Neural cell (in vitro differentiated cells): Measurements from ENCODE around the gene FAM107B. TPM values are rescaled to one million over a fixed set of nuclear protein-coding genes. Genes with fewer than 3 reads are reported as not detected.

Experiments used
- H2AFZ ChIP-seq: fragments of 200-600, 300-800 bp; sonication (generic), shearing (Covaris generic); 2 replicates; pipeline ENCODE4 v1.6.0; 2014; ENCODE audit warnings: low read depth, mild to moderate bottlenecking, antibody characterized with exemption, low read length, moderate library complexity
- H3F3A ChIP-seq: fragments of 200-600 bp; shearing (Covaris generic); 2 replicates; pipeline ENCODE4 v1.6.1; 2016; ENCODE audit warnings: mild to moderate bottlenecking, moderate library complexity, mixed read lengths, antibody characterized with exemption, low read length; ENCODE audit not compliant: insufficient read depth, poor library complexity, severe bottlenecking
- H3K27ac ChIP-seq: fragments of 200-600, 300-800 bp; sonication (generic), shearing (Covaris generic); 2 replicates; pipeline ENCODE4 v1.5.1; 2014; ENCODE audit warnings: mild to moderate bottlenecking, low read length, moderate library complexity
- H3K27me3 ChIP-seq: fragments of 300-800, 200-600 bp; sonication (generic), shearing (Covaris generic); 2 replicates; pipeline ENCODE4 v1.6.0; 2014; ENCODE audit warnings: mild to moderate bottlenecking, low read depth, low read length, moderate library complexity; ENCODE audit not compliant: insufficient read depth
- H3K36me3 ChIP-seq: fragments of 300-800, 200-600 bp; sonication (generic), shearing (Covaris generic); 2 replicates; pipeline ENCODE4 v1.5.1; 2014; ENCODE audit warnings: mild to moderate bottlenecking, antibody characterized with exemption, low read length, moderate library complexity; ENCODE audit not compliant: insufficient read depth
- H3K4me2 ChIP-seq: fragments of 300-800, 200-600 bp; sonication (generic), shearing (Covaris generic); 2 replicates; pipeline ENCODE4 v1.6.0; 2014; ENCODE audit warnings: mild to moderate bottlenecking, low read length
- H3K4me3 ChIP-seq: fragments of 300-800, 200-600 bp; sonication (generic), shearing (Covaris generic); 2 replicates; pipeline ENCODE4 v1.5.1; 2014; ENCODE audit warnings: mild to moderate bottlenecking, low read length, moderate library complexity
- H3K79me2 ChIP-seq: fragments of 200-600 bp; shearing (Covaris generic); replicated peaks from 2 replicates; pipeline ENCODE4 v1.6.0; 2014; ENCODE audit warnings: mild to moderate bottlenecking, low read length, moderate library complexity; ENCODE audit not compliant: insufficient read depth
- H3K9ac ChIP-seq: fragments of 300-800, 200-600 bp; sonication (generic), shearing (Covaris generic); 2 replicates; pipeline ENCODE4 v1.6.1; 2016; ENCODE audit warnings: mild to moderate bottlenecking, low read length, mixed read lengths
- H3K9me2 ChIP-seq: fragments of 200-600 bp; shearing (Covaris generic); 2 replicates; pipeline ENCODE4 v1.6.1; 2016; ENCODE audit warnings: mild to moderate bottlenecking, low read length, mixed read lengths; ENCODE audit not compliant: insufficient read depth
- H3K9me3 ChIP-seq: fragments of 200-600, 300-800 bp; sonication (generic), shearing (Covaris generic); 2 replicates; pipeline ENCODE4 v1.6.1; 2016; ENCODE audit warnings: mild to moderate bottlenecking, mixed run types, low read length, moderate library complexity, mixed read lengths
- H4K20me1 ChIP-seq: fragments of 200-600 bp; shearing (Covaris generic); 2 replicates; pipeline ENCODE4 v1.6.1; 2016; ENCODE audit warnings: mild to moderate bottlenecking, mixed run types; ENCODE audit not compliant: insufficient read depth
- EP300 ChIP-seq: fragments of 450-650 bp; conservative IDR thresholded peaks from 2 replicates; pipeline ENCODE4 v1.6.1; 2014; ENCODE audit warnings: antibody characterized with exemption, mild to moderate bottlenecking, moderate library complexity; ENCODE audit not compliant: poor library complexity, severe bottlenecking
- EZH2 ChIP-seq: fragments of 200-600, 300-800 bp; shearing (Covaris generic), sonication (generic); IDR thresholded peaks from 2 replicates; pipeline ENCODE4 v1.6.1; 2014; ENCODE audit warnings: antibody characterized with exemption, low read length, borderline replicate concordance, mild to moderate bottlenecking; ENCODE audit not compliant: insufficient read depth, poor library complexity, severe bottlenecking
- MXI1 ChIP-seq: fragments of 450-650 bp; conservative IDR thresholded peaks from 2 replicates; pipeline ENCODE4 v1.6.1; 2014; ENCODE audit warnings: antibody characterized with exemption, mild to moderate bottlenecking; ENCODE audit not compliant: poor library complexity, severe bottlenecking
- POLR2AphosphoS5 ChIP-seq: IDR thresholded peaks from 2 replicates; pipeline ENCODE4 v1.6.1; 2012
- RAD21 ChIP-seq: fragments of 450-650 bp; conservative IDR thresholded peaks from 2 replicates; pipeline ENCODE4 v1.6.1; 2014; ENCODE audit warnings: antibody characterized with exemption, mild to moderate bottlenecking, moderate library complexity
- SMC3 ChIP-seq: fragments of 450-650 bp; conservative IDR thresholded peaks from 2 replicates; pipeline ENCODE4 v1.6.1; 2014; ENCODE audit warnings: antibody characterized with exemption, mild to moderate bottlenecking, moderate library complexity; ENCODE audit not compliant: poor library complexity
- TAF1 ChIP-seq: IDR thresholded peaks from 2 replicates; pipeline ENCODE4 v1.6.1; 2012; ENCODE audit warnings: low read depth
- polyA plus RNA-seq: library from polyadenylated mRNA; depleted of rRNA; stranded (reverse); fragments of >200 nt; gene quantifications from 2 replicates; pipeline ENCODE4 v1.2.3, GENCODE V29; 2014
- TF ChIP-seq, protein P1 (sequence below): fragments of 450-650 bp; IDR thresholded peaks from 2 replicates; pipeline ENCODE4 v1.5.1; 2014; ENCODE audit warnings: antibody characterized with exemption, mild to moderate bottlenecking, moderate library complexity; ENCODE audit not compliant: poor library complexity, severe bottlenecking
- TF ChIP-seq, protein P2 (sequence below): IDR thresholded peaks from 2 replicates; pipeline ENCODE4 v1.6.1; 2012; ENCODE audit warnings: borderline replicate concordance

Gene FAM107B
- polyA plus RNA-seq, 1 donor from 2014 or later: 106 TPM

DNA sequence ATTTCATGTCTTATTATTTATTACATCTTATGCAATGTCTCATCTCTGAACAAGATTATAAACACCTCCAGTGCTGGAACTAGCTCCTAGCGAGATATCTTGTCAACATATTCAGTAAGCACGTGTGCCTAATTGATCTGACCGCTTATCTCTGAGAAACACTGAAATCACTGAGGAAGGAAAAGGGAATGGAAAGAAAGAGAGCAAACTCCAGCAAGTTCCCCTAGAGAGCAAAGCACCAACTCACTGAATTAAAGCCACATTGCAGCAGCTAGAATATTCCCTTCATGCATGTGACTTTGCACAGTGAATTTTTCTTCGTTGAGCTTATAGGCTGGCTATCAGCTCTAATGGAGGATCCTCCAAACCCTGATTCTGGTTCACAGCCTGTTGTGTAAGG is 266.9 kb downstream of the FAM107B start:
- no peaks in the 10 kb centered on the region for H3K9me2 ChIP-seq
- no peak overlapping the region for H3K4me3 ChIP-seq
- H3K36me3 ChIP-seq: peaks cover 9% of the 10 kb centered on the region
- no peak overlapping the region for H3K9ac ChIP-seq
- no peaks in the 10 kb centered on the region for H3F3A ChIP-seq
- H3K4me2 ChIP-seq: no peak overlapping the region
- no peaks in the 10 kb centered on the region for H3K27me3 ChIP-seq
- H3K9me3 ChIP-seq: no peaks in the 10 kb centered on the region
- no peak overlapping the region for H2AFZ ChIP-seq
- no peaks in the 10 kb centered on the region for H4K20me1 ChIP-seq
- H3K79me2 ChIP-seq: no peaks in the 10 kb centered on the region
- no peak overlapping the region for H3K27ac ChIP-seq
- no peak for TF ChIP-seq TAF1
- no peak for TF ChIP-seq RAD21
- TF ChIP-seq SMC3: no peak

DNA sequence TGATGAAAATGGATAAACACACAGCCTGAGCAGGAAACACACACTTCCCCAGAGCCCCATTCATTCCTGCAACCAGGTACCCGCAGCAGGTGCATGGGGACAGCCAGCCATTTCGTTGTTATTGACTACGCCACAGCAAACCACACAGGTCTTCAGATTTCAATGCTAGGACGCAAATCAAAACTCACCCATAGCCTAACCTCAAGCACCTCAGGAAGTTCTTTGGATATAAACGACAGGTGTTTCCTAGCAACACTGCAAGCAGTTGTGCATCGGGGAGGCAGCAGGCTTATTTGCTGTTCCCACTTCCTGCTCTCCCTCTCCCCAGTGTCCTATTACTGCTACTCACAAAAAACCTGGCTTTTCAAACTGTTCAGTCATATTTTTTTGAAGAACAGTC is 267.5 kb downstream of the FAM107B start:
- Histone ChIP-seq H3K4me2 (no peak overlapping the region), H2AFZ (no peak overlapping the region), H4K20me1 (no peaks in the 10 kb centered on the region), H3K9ac (no peak overlapping the region), H3K27me3 (no peaks in the 10 kb centered on the region), H3K79me2 (no peaks in the 10 kb centered on the region), H3K4me3 (no peak overlapping the region), H3K9me3 (no peaks in the 10 kb centered on the region), H3K36me3 (peaks cover 9% of the 10 kb centered on the region), H3F3A (no peaks in the 10 kb centered on the region), H3K27ac (no peak overlapping the region), H3K9me2 (no peaks in the 10 kb centered on the region)
- TF ChIP-seq TAF1 (no peak), EP300 (no peak), MXI1 (no peak), SMC3 (no peak), POLR2AphosphoS5 (no peak), RAD21 (no peak), EZH2 (no peak)
- TF ChIP-seq, protein P1, sequence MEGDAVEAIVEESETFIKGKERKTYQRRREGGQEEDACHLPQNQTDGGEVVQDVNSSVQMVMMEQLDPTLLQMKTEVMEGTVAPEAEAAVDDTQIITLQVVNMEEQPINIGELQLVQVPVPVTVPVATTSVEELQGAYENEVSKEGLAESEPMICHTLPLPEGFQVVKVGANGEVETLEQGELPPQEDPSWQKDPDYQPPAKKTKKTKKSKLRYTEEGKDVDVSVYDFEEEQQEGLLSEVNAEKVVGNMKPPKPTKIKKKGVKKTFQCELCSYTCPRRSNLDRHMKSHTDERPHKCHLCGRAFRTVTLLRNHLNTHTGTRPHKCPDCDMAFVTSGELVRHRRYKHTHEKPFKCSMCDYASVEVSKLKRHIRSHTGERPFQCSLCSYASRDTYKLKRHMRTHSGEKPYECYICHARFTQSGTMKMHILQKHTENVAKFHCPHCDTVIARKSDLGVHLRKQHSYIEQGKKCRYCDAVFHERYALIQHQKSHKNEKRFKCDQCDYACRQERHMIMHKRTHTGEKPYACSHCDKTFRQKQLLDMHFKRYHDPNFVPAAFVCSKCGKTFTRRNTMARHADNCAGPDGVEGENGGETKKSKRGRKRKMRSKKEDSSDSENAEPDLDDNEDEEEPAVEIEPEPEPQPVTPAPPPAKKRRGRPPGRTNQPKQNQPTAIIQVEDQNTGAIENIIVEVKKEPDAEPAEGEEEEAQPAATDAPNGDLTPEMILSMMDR: no peak
- TF ChIP-seq, protein P2, sequence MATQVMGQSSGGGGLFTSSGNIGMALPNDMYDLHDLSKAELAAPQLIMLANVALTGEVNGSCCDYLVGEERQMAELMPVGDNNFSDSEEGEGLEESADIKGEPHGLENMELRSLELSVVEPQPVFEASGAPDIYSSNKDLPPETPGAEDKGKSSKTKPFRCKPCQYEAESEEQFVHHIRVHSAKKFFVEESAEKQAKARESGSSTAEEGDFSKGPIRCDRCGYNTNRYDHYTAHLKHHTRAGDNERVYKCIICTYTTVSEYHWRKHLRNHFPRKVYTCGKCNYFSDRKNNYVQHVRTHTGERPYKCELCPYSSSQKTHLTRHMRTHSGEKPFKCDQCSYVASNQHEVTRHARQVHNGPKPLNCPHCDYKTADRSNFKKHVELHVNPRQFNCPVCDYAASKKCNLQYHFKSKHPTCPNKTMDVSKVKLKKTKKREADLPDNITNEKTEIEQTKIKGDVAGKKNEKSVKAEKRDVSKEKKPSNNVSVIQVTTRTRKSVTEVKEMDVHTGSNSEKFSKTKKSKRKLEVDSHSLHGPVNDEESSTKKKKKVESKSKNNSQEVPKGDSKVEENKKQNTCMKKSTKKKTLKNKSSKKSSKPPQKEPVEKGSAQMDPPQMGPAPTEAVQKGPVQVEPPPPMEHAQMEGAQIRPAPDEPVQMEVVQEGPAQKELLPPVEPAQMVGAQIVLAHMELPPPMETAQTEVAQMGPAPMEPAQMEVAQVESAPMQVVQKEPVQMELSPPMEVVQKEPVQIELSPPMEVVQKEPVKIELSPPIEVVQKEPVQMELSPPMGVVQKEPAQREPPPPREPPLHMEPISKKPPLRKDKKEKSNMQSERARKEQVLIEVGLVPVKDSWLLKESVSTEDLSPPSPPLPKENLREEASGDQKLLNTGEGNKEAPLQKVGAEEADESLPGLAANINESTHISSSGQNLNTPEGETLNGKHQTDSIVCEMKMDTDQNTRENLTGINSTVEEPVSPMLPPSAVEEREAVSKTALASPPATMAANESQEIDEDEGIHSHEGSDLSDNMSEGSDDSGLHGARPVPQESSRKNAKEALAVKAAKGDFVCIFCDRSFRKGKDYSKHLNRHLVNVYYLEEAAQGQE: no peak

DNA sequence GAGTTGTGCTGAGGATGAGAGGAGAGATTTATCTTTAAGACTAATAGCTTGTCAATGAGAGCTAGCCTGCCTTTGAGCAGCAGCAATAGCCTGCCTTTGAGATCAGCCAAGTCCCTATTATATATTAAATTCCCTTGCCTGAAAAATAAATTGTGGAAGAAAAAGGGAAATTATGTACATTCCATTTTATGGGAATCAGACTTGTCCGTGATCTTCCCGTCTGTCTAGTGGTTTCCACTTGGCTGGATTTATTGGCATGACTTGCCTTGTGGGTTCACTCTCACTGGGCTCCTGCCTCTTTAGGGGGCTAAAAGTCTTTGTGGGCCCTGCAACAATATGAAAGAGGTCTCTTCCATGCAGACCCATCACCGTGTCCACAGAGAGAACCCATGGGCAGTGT is 272.3 kb downstream of the FAM107B start:
- Histone ChIP-seq H3K79me2 (no peaks in the 10 kb centered on the region), H3K9ac (no peak overlapping the region), H3K27ac (no peak overlapping the region), H3K9me3 (no peaks in the 10 kb centered on the region), H3F3A (no peaks in the 10 kb centered on the region), H2AFZ (no peak overlapping the region), H3K4me2 (no peak overlapping the region), H3K4me3 (no peak overlapping the region), H3K9me2 (no peaks in the 10 kb centered on the region), H3K27me3 (no peaks in the 10 kb centered on the region), H4K20me1 (no peaks in the 10 kb centered on the region), H3K36me3 (no peaks in the 10 kb centered on the region)
- TF ChIP-seq RAD21 (no peak), MXI1 (no peak)
